OCI-LY7 (cell line): ENCODE results near the gene ATP6AP1. TPM values are rescaled to one million over a fixed set of nuclear protein-coding genes. Genes with fewer than 3 reads are reported as not detected.

Experiments used
- BruUV-seq: library from RNA; stranded (reverse); fragments of 400-500 nt; replicated peaks from 2 replicates; lab custom pipeline; 2021; lab: Mats Ljungman, UMichigan
- CTCF ChIA-PET: fragments of 300-600 bp; sonication (Branson Sonifier 250); formaldehyde crosslinking; loops from one replicate; lab custom pipeline; 2022; ENCODE audit warnings: antibody characterized with exemption; ENCODE audit not compliant: unreplicated experiment; lab: Charles Lee
- POLR2A ChIA-PET: fragments of 300-600 bp; sonication (Branson Sonifier 250); formaldehyde crosslinking; loops from one replicate; lab custom pipeline; 2022; ENCODE audit warnings: antibody characterized with exemption; lab: Charles Lee
- DNase-seq: peaks from one replicate; pipeline ENCODE4 v3.0.0-alpha.2; 2015; ENCODE audit warnings: low spot score
- H2AFZ ChIP-seq: fragments of 200-600 bp; sonication (generic), shearing (Covaris generic); 2 replicates; pipeline ENCODE4 v1.6.1; 2014; ENCODE audit warnings: mild to moderate bottlenecking, antibody characterized with exemption, low read length, moderate library complexity
- H3K27ac ChIP-seq: fragments of 200-600 bp; sonication (generic); 2 replicates; pipeline ENCODE4 v1.5.1; 2014; ENCODE audit warnings: mixed run types, low read depth, mild to moderate bottlenecking, moderate library complexity, low read length, inconsistent platforms; ENCODE audit not compliant: poor library complexity, severe bottlenecking
- H3K36me3 ChIP-seq: fragments of 200-600 bp; sonication (generic); 2 replicates; pipeline ENCODE4 v1.6.1; 2014; ENCODE audit warnings: mild to moderate bottlenecking, antibody characterized with exemption, low read length, moderate library complexity, mixed read lengths; ENCODE audit not compliant: insufficient read depth
- H3K4me1 ChIP-seq: fragments of 200-600 bp; sonication (generic); 2 replicates; pipeline ENCODE4 v1.5.1; 2014; ENCODE audit warnings: mild to moderate bottlenecking, low read length; ENCODE audit not compliant: insufficient read depth, poor library complexity, severe bottlenecking
- H3K4me2 ChIP-seq: fragments of 200-600 bp; sonication (generic); 2 replicates; pipeline ENCODE4 v1.6.1; 2014; ENCODE audit warnings: mild to moderate bottlenecking, low read length
- H3K4me3 ChIP-seq: fragments of 200-600 bp; sonication (generic); 2 replicates; pipeline ENCODE4 v1.5.1; 2014; ENCODE audit warnings: mild to moderate bottlenecking, low read depth, low read length; ENCODE audit not compliant: poor library complexity, severe bottlenecking
- H3K79me2 ChIP-seq: fragments of 200-600 bp; sonication (generic); 2 replicates; pipeline ENCODE4 v1.6.1; 2016; ENCODE audit warnings: low read depth, mild to moderate bottlenecking, low read length, moderate library complexity, mixed read lengths; ENCODE audit not compliant: insufficient read depth
- H3K9me2 ChIP-seq: fragments of 200-600 bp; sonication (generic); 2 replicates; pipeline ENCODE4 v1.6.1; 2016; ENCODE audit warnings: mild to moderate bottlenecking, low read length, mixed read lengths; ENCODE audit not compliant: insufficient read depth
- H3K9me3 ChIP-seq: fragments of 200-600 bp; sonication (generic); 2 replicates; pipeline ENCODE4 v1.6.1; 2014; ENCODE audit warnings: mild to moderate bottlenecking, mixed run types, low read length, mixed read lengths
- H4K20me1 ChIP-seq: fragments of 200-600 bp; sonication (generic); 2 replicates; pipeline ENCODE4 v1.6.1; 2014; ENCODE audit warnings: mild to moderate bottlenecking, antibody characterized with exemption, low read length, moderate library complexity, mixed read lengths; ENCODE audit not compliant: insufficient read depth
- EZH2phosphoT487 ChIP-seq: fragments of 200-600 bp; sonication (generic); IDR thresholded peaks from 2 replicates; pipeline ENCODE4 v1.6.1; 2018; ENCODE audit warnings: low read depth, borderline replicate concordance, mild to moderate bottlenecking, mixed run types, antibody characterized with exemption, low read length, moderate library complexity, mixed read lengths
- intact Hi-C: fragments of 100-400 bp; cut with micrococcal nuclease; formaldehyde crosslinking; loops from one replicate; pipeline ENCODE4 v1.10.0; 2022; ENCODE audit not compliant: unreplicated experiment
- total RNA-seq, 2 experiments: library from RNA; depleted of rRNA in 1 of 2; stranded (reverse); fragments of >200 nt in 1 of 2; shearing (Covaris generic) in 1 of 2; gene quantifications; 2 replicates each; pipeline ENCODE4 v1.2.3, GENCODE V29; 2014 to 2022
- TF ChIP-seq, protein P1 (sequence below): fragments of 200-600 bp; sonication (generic); conservative IDR thresholded peaks from 2 replicates; pipeline ENCODE4 v1.5.1; 2014; ENCODE audit warnings: mild to moderate bottlenecking, antibody characterized with exemption, low read length, moderate library complexity, mixed read lengths

The ATP6AP1 gene
- total RNA-seq, 2 experiments from 2014 or later: 26.4 to 39.5 TPM

- H3K27ac ChIP-seq: no peak overlapping the region
- no peaks in the 10 kb centered on the region for H3K79me2 ChIP-seq
- no peaks in the 10 kb centered on the region for H3K36me3 ChIP-seq
- DNase-seq: no peak
- CTCF ChIA-PET: no interaction called here
- no peak for TF ChIP-seq EZH2phosphoT487
- TF ChIP-seq, protein P1, sequence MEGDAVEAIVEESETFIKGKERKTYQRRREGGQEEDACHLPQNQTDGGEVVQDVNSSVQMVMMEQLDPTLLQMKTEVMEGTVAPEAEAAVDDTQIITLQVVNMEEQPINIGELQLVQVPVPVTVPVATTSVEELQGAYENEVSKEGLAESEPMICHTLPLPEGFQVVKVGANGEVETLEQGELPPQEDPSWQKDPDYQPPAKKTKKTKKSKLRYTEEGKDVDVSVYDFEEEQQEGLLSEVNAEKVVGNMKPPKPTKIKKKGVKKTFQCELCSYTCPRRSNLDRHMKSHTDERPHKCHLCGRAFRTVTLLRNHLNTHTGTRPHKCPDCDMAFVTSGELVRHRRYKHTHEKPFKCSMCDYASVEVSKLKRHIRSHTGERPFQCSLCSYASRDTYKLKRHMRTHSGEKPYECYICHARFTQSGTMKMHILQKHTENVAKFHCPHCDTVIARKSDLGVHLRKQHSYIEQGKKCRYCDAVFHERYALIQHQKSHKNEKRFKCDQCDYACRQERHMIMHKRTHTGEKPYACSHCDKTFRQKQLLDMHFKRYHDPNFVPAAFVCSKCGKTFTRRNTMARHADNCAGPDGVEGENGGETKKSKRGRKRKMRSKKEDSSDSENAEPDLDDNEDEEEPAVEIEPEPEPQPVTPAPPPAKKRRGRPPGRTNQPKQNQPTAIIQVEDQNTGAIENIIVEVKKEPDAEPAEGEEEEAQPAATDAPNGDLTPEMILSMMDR: no peak
- H3K9me2 ChIP-seq: no peaks in the 10 kb centered on the region
- BruUV-seq: no TSS peak
- intact Hi-C loops: no loop called here
- H3K9me3 ChIP-seq: no peaks in the 10 kb centered on the region
- H4K20me1 ChIP-seq: no peaks in the 10 kb centered on the region
- no peak overlapping the region for H3K4me3 ChIP-seq
- POLR2A ChIA-PET: interaction anchor here (0.8 kb wide), 1 partner anchor 16 kb away, joined by 4 read pairs; no protein-coding TSS in a partner anchor
- H3K4me1 ChIP-seq: no peaks in the 10 kb centered on the region
- H2AFZ ChIP-seq: no peak overlapping the region
- no peak overlapping the region for H3K4me2 ChIP-seq
These were observed 39.1 kb downstream of the ATP6AP1 start for GRCh38 chrX:154467556-154467955.

GRCh38 chrX:154468217-154468616 lies 39.7 kb downstream of the ATP6AP1 start:
- Histone ChIP-seq H3K9me2 (no peaks in the 10 kb centered on the region), H3K79me2 (no peaks in the 10 kb centered on the region), H3K27ac (no peak overlapping the region), H3K36me3 (no peaks in the 10 kb centered on the region), H3K9me3 (no peaks in the 10 kb centered on the region), H3K4me1 (no peaks in the 10 kb centered on the region), H3K4me3 (no peak overlapping the region), H3K4me2 (no peak overlapping the region), H4K20me1 (no peaks in the 10 kb centered on the region), H2AFZ (no peak overlapping the region)
- ChIA-PET CTCF (no interaction called here), POLR2A (interaction anchor here (0.8 kb wide), 1 partner anchor 15 kb away, joined by 4 read pairs; no protein-coding TSS in a partner anchor)
- no TSS peak for BruUV-seq
- no peak for DNase-seq
- TF ChIP-seq, protein P1: no peak
- no peak for TF ChIP-seq EZH2phosphoT487
- intact Hi-C loops: no loop called here

DNA sequence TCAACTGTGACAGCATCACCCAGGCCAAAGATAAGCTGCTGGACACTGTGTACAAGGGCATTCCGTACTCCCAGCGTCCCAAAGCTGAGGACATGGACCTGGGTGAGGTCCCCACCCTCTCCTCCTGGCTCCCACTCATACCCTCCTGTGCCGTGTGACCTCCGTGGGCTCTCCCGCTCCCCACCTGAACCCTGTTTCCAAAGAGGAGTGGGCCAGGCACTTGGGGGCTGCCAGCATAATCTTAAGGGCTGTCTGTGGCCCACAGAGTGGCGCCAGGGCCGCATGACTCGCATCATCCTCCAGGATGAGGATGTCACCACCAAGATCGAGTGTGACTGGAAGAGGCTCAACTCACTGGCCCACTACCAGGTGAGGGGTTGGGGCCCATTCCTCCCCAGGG lies 40.6 kb downstream of the ATP6AP1 start:
- ChIA-PET POLR2A (interaction anchor here (1.1 kb wide), 1 partner anchor 10 kb away, joined by 4 read pairs; the partner anchor contains the start of gene LAGE3), CTCF (no interaction called here)
- TF ChIP-seq, protein P1: no peak
- TF ChIP-seq EZH2phosphoT487: no peak
- Histone ChIP-seq H3K4me2 (no peak overlapping the region), H3K79me2 (no peaks in the 10 kb centered on the region), H3K4me1 (no peaks in the 10 kb centered on the region), H3K9me3 (no peaks in the 10 kb centered on the region), H3K4me3 (no peak overlapping the region), H2AFZ (no peak overlapping the region), H4K20me1 (no peaks in the 10 kb centered on the region), H3K9me2 (no peaks in the 10 kb centered on the region), H3K36me3 (no peaks in the 10 kb centered on the region), H3K27ac (no peak overlapping the region)
- no TSS peak for BruUV-seq
- intact Hi-C loops: no loop called here
- DNase-seq: no peak
